NCI-H1105 treated with DMSO at 0.1 percent for 48 hours (cell line): ENCODE data around the gene CBFB.

ENCODE experiments used
- DNase-seq: peaks from one replicate; lab custom pipeline; 2025; lab: John Stamatoyannopoulos, UW

Gene CBFB

DNA sequence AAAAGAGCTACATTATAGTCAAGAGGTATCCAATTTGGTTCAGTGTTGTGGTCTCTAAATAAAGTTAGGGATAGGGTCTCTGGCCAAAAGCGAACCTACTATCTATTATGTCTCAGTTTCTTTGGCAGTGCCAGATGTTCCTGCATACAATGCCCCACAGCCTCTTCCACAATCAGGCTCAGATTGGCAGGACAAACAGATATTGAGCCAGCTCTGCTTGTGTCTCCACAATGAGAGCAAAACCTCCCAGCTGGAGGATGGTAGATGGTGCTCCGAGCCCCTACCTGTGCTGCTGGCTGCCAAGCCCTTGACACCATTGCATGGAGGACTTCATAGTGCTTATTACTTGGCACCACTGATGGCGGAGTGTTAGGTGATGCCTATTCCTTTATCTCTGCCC lies 100.5 kb downstream of the CBFB start:
- no peak for DNase-seq

DNA sequence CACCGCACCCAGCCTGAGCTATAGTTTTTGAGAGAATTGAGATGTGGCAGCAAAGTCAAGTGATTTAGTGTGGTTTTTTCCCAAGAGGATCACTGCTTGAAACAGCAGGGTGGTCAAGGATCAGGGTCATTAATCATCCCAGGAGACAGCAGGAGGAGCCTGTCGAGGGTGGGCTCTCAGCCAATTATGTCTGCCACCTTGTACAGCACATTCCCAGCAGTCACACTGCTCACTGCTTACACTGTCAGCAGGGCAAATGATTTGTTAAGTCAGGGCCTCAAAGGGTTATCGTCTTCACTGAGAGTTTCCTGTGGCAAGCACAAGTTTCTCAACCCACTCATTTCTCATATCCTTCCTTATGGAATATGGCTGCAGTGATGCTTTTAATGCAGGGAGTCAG lies 108.7 kb downstream of the CBFB start:
- DNase-seq, result peak; percentile 2

DNA sequence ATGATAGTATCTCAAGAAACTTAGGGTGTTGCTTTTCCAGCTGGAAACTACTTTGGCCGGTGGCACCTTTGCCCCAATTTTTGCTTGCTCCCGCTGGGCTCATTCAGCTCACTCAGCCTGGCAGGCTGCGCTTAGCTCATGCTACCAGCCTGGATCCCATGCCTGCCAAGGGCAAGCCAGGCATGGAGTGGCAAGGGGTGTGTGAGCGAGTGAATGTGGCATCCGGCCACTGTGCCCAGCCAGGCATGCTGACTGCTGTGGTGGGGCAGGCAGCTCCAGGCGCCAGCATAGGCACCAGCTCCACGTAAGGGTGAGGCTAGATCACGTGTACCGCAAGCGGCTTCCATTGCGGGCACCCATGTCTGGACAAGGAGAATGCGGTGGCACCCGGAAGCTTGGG lies 112.4 kb downstream of the CBFB start:
- no peak for DNase-seq

DNA sequence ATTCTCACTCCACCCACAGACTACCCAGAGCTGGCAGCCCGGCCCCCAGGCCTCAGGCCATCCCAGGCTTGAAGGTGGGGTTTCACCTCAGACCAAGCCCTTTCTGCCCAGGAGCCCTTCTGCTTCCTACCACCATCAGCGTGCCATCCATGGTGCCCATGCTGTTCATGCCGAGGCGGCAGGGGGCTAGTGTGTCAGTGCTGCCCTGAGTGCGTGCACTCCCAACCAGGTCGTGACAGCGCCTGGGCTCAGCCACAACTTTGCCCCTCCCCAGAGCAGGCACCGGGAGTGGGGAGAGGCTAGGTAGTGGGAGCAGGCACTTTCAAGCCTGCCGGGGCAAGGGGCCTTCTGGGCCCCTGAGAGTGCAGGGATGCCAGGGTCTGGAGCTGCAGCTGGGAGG lies 113.4 kb downstream of the CBFB start:
- DNase-seq, result no peak

DNA sequence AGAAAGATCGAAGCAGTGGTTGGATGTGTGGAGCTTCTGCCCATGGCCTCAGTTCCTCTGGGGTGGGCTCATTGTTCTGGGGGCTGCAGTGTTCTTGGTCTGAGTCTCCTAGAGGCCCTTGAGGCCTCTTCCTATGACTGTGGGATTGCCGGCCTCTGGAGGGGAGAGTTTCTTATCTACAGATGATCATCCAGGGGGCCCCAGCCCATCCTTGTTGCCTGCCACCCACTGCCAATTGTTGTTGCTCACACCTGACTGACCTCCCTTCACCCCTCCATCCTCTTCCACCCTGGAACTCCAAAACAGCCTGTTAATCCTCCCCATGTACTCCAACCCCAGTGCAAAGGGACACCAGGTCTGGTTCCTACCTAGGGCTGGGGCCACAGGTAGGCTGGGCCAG lies 116.0 kb downstream of the CBFB start:
- no peak for DNase-seq

DNA sequence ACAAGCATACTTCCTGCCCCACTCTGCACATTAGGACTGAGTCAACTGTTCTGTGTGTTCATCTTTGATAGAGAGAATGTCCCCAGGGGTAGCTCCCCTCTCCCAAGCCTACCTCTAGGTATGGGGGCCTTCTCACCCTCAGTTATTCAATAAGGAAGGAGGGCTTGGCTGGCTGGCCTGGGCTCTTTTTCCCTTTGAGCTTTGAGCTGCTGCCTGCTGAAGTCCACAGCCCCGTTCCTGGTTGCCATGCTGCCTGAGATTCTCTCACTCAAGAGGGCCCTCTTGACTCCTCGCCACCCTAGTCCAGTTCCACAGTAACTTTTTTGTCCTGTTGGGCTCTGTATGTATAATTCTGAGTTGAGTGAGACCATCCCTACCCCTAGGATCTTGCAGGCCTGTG lies 116.8 kb downstream of the CBFB start:
- DNase-seq, result no peak

DNA sequence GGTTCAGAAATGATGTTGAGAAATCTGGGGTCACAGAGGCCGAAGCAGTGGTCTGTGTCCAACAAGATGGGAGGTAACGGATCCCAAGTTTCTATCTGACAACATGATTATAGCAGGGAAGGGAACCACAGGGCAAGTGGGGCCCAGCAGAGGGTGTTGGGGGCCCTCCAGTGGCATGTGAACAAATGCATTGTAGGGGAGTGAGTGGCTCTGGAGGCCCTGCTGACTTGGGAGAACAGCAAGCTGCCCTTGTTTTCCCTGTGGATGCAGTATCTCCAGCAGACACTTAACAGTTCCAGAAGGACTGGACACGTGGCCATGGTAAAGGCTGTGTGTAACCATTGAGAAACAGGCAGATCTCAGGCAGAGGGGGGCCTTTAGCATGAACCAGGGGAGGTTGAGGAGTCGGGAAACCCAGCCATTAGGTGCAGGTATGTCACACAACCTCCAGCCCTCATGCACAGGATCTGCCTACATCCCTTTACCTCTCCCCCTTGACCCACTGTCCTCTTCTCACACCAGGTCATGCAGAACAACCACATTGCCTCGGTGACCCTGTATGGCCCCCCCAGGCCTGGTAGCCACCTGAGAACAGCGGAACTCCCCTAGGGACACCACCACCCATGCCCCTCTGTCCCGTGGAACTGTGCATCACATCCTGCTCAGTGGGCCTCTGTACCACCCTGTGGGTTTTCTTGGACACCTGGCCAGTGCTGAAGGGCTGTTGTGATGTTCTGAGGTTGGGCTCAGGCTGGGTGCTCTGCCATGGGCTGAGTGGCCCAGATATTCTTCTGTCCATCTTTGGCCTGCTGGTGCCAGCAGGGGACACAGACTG lies 117.8 kb downstream of the CBFB start:
- no peak for DNase-seq

DNA sequence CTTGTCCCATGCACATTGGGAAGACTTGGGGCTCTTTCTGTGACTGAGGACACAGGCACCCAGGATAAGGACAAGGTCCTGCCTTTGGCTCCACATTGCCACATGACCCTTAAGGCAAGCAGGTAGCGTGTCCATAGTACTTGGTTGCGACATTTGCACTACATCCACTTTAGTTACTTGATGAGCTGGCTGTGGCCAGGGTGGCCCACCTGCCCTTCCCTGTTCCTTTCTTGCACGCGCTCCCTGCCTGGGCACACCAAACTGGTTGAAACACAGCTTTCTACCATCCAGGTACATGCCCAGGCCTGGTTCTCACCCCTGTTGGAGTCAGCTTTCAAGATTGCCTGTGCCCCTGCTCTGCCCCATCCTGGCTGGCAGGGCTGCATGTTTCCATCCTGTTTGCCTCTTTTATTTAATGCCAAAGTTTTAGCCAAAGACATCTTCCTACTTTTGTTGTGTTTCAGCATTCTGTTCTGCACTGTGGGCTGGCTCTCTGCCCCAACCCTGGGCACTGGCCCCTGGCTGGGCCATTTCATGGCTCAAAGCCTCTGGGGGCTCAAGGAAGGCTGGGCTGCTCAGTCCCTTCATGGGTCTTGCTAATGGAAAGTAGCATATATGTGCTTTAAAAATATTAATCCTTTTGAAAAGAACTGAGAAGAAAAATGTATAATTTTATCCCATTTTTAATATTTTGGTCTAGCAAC lies 118.6 kb downstream of the CBFB start:
- DNase-seq, result no peak

DNA sequence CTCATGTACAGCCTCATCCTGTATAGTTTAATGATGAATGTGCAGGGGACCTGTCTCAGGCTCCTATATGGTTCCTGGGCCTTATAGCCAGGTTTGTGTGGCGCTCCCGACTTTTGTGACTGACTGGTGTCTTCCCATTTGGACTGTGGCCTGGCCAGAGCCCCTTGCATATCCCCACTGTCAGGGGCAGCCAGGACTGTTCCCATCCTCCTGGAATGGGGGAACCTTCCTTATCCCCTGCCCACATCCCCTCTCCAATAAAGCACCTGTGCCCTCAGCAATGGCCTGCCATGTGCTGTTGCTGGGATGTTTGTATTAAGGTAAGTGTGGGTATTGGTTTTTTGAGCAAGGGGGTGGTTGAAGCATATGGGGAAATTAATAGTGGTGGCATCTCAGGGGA lies 119.3 kb downstream of the CBFB start:
- no peak for DNase-seq

DNA sequence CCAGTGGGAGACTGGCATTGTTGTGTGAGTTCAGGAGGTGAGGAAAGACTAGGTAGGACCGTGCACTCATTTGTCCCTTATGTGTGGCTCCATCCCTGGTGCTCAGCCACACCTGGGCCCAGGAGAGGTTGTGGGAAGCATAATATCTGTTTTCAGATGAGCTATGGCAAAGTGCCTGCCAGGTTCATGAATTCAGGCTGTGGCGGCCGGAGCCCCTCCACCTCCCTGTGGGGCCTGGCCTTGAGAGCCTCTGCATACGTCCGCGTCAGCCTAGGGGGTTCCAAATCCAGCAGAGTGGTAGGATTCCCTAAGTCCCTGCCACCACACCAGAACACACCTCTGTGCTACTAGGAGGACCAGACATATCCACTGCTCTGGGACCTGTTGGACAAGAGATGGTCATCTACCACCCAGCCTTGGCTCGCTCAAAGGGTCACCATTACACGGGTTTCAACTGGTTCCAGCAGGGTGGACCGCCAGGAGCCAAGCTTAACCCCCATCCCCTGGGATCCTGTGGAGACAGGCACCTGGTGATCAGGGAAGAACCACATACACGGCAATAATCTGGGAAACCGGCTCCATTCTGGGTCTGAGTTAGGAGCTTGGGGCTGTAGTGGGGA lies 119.8 kb downstream of the CBFB start:
- no peak for DNase-seq

DNA sequence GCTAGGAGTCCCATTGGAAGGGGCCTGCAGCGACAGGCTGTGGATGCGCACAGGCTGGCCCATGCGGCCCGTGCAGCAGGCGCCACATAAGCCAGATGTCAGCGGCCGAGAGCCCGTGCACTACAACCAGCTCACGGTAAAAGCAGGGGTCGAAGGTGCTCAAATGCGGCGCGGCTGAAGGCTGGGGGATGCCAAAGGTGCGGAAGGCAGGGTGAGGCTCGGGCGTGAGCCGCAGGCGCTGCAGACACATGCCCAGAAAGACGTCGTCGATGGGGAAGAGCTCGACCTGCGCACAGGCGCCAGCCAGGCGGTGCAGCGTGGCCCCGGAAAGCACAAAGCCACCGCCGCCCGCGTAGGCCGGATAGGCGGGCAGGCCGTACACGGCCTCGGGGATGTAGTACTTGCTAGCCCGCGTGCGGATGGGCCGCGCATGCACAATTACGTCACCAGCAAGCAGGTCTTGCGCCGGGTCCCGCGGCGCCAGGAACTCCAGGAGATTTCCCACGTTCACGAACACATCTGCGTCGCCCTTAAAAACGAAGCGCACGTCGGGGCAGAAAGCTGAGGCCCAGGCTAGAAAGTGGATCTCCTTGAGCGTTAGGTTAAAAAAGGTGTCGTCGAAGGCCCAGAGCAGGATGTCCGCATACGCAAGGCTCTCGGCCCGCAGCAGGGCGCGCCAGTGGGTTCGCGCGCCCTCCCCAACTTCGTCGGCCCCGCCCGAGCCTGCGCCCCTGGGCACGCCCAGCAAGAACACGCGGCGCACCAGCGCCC lies 120.5 kb downstream of the CBFB start:
- DNase-seq, result no peak

DNA sequence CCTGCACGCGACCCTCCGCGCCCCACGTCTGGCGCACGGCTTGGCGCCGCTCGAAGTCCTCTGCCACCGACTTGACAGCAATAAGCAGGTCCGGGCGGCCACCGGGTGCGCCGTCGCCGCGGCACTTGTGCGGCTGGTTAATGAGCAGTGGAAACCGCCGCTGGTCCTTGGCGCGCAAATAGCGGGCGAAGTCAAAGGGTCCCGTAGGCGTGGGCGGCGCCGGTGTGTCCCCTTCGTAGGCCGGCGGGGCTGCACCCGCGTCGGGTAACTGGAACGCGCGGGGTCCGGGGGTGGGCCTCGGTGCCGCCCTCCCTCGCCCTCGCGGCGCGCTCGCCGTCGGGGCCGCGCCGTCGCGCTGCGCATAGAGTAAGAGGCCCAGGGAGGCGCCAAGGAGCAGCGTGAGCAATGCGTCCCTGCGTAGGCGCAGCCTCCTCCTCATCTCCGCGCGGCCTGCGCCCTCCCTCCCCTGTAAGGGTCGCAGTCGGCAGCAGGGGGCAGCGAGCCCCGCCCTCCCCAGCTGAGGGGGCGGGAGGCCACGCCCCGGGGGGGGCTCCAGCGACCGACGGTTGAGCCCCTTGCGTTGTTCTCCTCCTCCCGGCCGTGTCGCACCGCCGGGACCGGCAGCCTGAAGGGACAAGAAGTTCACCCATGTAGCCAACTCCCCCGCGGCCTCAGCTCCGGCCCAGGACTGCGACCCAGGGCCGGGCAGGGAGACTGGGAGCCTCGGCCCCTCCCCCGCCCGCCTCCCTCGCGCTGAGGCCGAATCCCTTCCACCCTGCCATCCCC lies 121.3 kb downstream of the CBFB start:
- DNase-seq, result peak; percentile 7
